Fibroblast of mammary gland (primary cell): Measurements from ENCODE around the gene CKAP2.
"Not testable (repeated sequence)": the region's sequence is repeated elsewhere in the genome, so short reads cannot be mapped to it uniquely, and the experiment has no call there.

Experiments
- DNase-seq: peaks from one replicate; pipeline ENCODE4 v3.0.0-alpha.2; 2010; ENCODE audit warnings: low read depth
- H3K4me3 ChIP-seq: 2 replicates; pipeline ENCODE4 v1.5.1; 2011; ENCODE audit warnings: low read depth, mild to moderate bottlenecking, low read length, moderate library complexity; ENCODE audit not compliant: control insufficient read depth
- TF ChIP-seq, protein P1 (sequence below): conservative IDR thresholded peaks from 2 replicates; pipeline ENCODE4 v1.5.1; 2011; ENCODE audit warnings: low read depth, low read length, inconsistent platforms; ENCODE audit not compliant: control insufficient read depth, insufficient read depth

The CKAP2 gene

GRCh38 chr13:52454820-52455676 is at the start of gene CKAP2:
Gene CKAP2 (plus strand): TSS chr13:52455478. CDS start chr13:52455557, 79 bp downstream.
- peak; percentile 92 for DNase-seq
- peak within 1 kb of the TSS; percentile 54 for H3K4me3 ChIP-seq
- TF ChIP-seq, protein P1, sequence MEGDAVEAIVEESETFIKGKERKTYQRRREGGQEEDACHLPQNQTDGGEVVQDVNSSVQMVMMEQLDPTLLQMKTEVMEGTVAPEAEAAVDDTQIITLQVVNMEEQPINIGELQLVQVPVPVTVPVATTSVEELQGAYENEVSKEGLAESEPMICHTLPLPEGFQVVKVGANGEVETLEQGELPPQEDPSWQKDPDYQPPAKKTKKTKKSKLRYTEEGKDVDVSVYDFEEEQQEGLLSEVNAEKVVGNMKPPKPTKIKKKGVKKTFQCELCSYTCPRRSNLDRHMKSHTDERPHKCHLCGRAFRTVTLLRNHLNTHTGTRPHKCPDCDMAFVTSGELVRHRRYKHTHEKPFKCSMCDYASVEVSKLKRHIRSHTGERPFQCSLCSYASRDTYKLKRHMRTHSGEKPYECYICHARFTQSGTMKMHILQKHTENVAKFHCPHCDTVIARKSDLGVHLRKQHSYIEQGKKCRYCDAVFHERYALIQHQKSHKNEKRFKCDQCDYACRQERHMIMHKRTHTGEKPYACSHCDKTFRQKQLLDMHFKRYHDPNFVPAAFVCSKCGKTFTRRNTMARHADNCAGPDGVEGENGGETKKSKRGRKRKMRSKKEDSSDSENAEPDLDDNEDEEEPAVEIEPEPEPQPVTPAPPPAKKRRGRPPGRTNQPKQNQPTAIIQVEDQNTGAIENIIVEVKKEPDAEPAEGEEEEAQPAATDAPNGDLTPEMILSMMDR = no peak

DNA sequence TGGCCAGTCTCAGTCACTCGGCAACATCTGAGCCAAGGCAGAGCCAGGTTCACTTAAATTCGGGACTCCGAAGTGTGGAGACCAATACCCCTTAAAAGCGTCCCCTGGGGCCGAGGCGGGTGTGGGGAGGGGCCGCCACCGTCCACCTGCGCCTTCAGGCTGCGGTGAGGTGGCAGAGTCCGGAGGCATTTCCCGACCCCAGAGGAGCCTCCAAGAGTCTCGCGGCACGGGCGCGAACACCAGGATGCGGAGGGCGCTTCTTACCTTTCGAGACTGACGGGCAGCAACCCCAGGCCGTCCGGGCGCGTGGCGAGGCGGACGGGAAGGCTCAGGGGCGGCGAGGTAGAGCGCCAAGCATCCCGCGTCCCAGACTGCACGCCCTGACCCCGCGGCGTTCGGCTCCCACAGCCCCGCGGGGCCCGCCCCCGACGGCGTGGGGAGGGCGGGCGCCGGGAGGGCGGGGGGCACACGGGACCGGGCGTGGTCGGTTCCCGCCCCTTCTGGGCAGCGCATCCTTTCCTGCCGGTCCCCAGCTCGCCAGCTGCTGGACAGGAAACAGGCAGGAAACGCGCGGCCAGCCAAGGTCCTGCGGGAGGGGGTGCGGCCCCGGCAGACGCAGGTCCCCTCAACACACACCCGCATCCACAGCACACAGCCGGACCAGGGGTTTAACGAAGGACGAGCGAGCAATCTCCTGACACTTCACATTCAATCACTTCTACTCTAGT is 49.3 kb upstream of the CKAP2 start, which contains the start of gene THSD1:
THSD1 (minus strand) TSS at position 406 of the 728 bp plus-strand sequence. CDS start 3,572 bp downstream, outside the sequence.
- H3K4me3 ChIP-seq = peak within 1 kb of the TSS; percentile 89
- TF ChIP-seq, protein P1 = no peak
- DNase-seq = peak; percentile 55

DNA sequence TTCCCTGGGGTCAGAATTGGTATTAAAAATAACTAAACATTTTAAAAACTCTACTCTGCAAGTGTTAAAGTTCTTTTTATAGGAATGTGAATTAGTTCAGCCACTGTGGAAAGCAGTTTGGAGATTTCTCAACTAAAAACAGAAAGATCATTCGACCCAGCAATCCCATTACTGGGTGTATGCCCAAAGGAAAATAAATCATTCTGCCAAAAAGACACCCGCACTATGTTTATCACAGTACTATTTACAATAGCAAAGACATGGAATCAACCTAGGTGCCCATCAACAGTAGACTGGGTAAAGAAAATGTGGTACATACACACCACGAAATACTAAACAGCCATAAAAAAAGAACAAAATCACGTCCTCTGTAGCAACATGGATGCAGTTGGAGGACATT is 48.6 kb upstream of the CKAP2 start:
- TF ChIP-seq, protein P1 = no peak
- no peak for DNase-seq
- H3K4me3 ChIP-seq = peak overlapping the region; percentile 89

DNA sequence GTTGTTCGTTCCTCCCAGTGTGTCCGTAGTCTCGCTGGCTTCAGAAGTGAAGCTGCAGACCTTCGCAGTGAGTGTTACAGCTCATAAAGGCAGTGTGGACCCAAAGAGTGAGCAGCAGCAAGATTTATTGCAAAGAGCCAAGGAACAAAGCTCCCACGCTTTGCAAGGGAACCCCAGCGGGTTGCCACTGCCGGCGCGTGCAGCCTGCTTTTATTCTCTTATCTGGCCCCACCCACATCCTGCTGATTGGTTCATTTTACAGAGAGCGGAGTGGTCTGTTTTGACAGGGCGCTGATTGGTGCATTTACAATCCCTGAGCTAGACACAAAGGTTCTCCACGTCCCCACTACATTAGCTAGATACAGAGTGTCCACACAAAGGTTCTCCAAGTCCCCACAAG is 47.8 kb upstream of the CKAP2 start:
- H3K4me3 ChIP-seq, DNase-seq: not testable (repeated sequence)

- not testable (repeated sequence) for DNase-seq
Observed at GRCh38 chr13:52408071-52408658, 47.1 kb upstream of the CKAP2 start.

GRCh38 chr13:52411629-52412028 is 43.6 kb upstream of the CKAP2 start:
- TF ChIP-seq, protein P1 = no peak
- no peak overlapping the region for H3K4me3 ChIP-seq
- peak; percentile 87 for DNase-seq

More at GRCh38 chr13:52408071-52408658, 47.1 kb upstream of the CKAP2 start:
- not testable (repeated sequence) for H3K4me3 ChIP-seq

DNA sequence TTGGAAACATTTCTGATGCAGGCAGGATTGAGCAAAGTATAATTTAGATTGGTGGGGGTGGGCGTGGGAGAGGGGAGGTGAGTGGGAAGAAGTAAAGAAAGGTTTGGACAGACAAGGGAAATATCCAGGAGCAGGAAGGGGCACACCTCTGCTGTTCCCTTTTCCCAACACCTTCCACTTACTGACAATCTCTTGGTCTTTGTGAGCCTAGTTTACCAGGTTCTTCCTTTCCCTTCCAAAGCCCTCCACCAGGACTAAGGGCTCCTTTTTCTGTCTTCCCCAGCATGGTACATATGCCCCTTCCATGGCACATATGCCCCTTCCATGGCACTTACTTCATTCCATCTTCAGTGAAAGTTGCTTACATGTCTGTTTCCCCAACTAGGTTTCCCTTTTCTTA is 43.1 kb upstream of the CKAP2 start:
- no peak overlapping the region for H3K4me3 ChIP-seq

More for the DNA sequence above, 43.1 kb upstream of the CKAP2 start:
- TF ChIP-seq, protein P1 = no peak
- no peak for DNase-seq
